Colon (tissue), 2 donors: ENCODE data around the gene ADGRE3.

Experiments
- FAIRE-seq: peaks from 2 replicates; lab custom pipeline; 2012; peaks lifted over from hg19 to GRCh38; lab: Jason Lieb, UNC
- donor health status: control.
- donor health status: control.

The ADGRE3 gene, protein sequence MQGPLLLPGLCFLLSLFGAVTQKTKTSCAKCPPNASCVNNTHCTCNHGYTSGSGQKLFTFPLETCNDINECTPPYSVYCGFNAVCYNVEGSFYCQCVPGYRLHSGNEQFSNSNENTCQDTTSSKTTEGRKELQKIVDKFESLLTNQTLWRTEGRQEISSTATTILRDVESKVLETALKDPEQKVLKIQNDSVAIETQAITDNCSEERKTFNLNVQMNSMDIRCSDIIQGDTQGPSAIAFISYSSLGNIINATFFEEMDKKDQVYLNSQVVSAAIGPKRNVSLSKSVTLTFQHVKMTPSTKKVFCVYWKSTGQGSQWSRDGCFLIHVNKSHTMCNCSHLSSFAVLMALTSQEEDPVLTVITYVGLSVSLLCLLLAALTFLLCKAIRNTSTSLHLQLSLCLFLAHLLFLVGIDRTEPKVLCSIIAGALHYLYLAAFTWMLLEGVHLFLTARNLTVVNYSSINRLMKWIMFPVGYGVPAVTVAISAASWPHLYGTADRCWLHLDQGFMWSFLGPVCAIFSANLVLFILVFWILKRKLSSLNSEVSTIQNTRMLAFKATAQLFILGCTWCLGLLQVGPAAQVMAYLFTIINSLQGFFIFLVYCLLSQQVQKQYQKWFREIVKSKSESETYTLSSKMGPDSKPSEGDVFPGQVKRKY

DNA sequence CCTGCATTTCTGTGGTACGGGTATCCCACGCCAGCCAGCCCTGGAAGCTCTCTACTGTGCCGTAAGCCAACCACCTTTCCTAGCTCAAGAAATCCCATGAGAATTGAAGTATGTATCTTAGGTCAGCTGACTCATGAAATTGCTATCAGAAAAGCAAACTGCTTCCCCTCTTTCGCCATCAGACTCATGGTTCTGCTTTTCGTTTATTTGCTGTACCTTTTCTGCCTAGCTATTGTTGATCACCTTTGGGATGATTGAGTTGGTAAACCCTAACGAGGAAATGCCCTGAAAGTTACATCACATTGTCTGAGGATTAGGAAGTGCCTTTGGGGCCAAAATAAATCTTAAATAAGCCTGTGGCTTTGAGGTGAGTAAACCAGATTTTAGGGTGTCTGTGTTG, at the start of gene ADGRE3:
ADGRE3 (minus strand) TSS at position 81 of the 400 bp plus-strand sequence; CDS start at position 7, 74 bp downstream.
- FAIRE-seq: no peak

DNA sequence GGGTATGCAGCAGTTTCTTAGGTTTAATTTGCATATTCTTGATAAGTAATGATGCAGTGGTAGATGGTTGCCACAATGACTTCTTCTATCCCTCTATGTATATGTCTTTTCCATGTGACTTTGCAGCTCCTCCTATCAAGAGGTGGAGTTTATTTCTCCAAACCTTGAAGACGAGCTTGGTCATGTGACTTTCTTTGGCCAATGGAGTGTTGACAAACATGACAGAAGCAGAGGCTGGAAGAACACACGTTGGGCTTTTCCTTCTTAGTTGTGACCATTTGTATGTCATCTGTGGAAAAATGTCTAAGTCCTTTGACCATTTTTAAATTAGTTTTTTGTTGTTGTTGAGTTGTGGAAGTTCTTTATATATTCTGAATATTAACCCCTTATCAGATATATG, 47.5 kb upstream of the ADGRE3 start:
- FAIRE-seq: no peak

DNA sequence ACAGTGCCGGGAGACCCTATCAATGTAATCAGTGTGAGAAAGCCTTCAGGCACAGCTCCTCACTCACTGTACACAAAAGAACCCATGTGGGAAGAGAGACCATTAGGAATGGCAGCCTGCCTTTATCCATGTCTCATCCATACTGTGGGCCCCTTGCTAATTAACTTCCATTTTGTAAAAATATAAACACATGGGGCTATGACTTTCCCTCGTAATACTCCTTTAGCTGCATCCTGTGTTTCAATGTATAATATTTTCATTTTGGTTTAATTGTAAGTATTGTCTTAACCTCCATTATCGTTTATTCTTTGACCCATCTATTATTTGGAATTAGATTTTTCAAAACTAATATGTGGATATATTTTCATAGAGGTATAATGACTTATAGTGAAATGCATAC, 44.5 kb upstream of the ADGRE3 start:
- no peak for FAIRE-seq

DNA sequence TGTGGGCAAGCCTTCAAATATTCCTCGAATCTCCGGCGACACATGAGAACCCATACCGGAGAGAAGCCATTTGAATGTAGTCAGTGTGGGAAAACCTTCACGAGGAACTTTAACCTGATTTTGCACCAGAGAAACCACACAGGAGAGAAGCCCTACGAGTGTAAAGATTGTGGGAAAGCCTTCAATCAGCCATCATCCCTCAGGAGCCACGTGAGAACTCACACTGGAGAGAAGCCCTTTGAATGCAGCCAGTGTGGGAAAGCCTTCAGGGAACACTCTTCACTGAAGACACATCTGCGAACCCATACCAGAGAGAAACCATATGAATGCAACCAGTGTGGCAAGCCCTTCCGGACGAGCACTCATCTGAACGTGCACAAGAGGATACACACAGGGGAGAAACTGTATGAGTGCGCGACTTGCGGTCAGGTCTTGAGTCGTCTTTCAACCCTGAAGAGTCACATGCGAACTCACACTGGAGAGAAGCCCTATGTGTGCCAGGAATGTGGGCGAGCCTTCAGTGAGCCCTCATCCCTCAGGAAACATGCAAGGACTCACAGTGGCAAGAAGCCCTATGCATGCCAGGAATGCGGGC, 44.0 kb upstream of the ADGRE3 start:
- no peak for FAIRE-seq

DNA sequence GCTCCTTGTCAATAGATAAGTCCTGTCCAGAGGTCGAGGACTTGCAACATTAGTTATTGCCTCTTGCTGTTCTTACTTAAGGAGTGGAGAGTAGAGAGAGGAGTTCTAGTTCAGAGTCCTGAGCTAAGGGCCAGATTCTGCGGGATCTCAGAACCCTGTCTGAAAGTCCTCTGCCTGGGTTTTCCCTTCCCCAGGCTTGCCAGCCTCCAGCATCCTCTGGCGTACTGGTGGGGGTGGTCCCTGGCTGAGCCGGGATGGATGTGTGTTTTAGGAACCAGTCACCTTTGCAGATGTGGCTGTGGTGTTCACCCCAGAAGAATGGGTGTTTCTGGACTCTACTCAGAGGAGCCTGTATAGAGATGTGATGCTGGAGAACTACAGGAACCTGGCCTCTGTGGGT, 41.2 kb upstream of the ADGRE3 start:
- FAIRE-seq: no peak

DNA sequence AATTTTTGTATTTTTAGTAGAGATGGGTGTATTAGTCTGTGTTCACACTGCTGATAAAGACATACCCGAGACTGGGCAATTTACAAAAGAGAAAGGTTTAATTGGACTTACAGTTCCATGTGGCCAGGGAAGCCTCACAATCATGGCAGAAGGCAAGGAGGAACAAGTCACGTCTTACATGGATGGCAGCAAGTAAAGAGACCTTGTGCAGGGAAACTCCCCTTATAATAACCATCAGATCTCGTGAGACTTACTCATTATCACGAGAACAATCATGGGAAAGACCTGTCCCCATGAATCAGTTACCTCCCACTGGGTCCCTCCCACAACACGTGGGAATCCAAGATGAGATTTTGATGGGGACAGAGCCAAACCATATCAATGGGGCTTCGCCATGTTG, 29.8 kb upstream of the ADGRE3 start:
- no peak for FAIRE-seq

DNA sequence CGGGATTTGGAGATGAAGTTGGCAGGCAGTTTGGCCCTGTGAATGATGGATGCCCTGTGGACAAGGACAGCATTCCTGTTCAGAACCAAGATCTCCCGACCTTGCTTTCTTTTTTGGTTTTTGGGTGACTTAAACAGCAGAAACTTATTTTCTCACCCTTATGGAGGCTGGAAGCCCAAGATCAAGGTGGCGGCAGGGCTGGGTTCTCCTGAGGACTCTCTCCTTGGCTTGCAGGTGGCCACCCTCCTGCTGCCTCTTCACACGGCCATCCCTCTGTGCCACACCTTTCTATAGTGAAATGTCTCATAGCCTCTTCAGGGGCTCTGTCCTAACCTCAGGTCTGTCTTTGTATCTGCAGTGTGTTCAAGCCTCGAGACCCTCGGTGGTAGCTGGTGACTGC, 29.2 kb upstream of the ADGRE3 start:
- FAIRE-seq: no peak

DNA sequence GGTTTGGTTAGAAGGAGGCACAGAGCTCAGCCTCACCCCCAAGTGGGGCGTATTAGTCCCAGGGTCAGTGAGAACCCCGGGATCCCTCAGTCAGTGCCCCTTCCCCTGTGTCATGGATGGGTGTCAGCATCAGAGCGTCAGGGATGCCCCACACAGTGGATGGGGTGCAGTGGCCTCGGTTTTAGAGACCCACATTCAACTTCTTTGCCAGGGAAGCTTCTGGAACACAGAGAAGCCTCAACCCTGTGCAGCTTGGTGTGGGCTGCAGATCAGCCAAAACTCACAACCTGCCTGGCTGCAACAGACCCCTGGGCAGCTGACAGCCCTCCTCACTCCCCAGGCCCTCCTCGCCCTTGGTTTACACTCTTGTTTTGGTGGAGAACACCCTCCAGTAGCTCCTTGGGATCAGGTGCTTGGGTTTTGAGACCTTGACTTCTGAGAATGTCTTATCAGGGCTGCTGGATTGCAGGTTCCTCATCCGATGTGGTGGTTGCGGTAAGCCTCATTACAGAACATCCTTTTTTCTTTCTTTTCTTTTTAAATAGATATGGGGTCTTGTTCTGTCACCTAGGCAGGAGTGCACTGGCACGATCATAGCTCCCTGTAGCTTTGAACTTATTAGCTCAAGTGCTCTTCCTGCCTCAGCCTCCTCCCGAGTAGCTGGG, 26.2 kb upstream of the ADGRE3 start:
- FAIRE-seq: no peak

DNA sequence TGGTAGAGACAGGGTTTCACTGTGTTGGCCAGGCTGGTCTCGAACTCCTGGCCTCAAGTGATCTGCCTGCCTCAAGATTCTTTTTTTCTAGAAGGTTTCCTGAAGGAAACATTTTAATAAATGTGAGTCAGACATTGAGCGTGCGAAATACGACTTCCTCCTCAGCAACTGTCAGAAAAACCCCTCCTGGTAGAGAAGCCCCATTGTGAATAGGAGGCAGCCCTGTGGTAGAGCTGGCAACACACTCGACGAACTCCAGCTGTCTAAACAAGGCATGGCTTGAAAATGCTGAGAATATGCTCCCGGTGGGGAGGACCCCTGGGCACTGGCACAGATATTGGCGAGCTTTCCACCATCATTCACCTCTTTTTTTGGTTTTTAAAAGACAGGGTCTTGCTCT, 25.0 kb upstream of the ADGRE3 start:
- no peak for FAIRE-seq

DNA sequence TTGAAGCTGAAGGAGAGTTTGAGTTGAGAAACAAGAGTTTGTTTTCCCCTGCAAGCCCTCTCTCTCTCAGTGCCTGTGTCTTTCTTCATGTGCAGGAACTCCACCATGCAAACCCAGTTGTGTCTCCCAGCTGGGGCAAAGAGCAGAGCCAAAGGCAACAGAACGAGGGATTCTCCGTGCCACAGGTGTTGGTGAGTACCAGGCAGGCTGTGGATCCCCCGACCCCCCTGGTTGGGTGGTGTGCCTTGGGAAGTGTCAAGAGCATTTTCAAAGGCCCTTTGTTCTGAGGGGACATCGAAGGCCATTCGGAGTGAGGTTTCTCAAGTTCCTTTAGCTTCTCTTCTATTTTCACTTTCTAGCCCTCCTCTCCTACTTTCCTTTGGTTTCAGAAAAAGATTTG, 20.8 kb upstream of the ADGRE3 start:
- no peak for FAIRE-seq

DNA sequence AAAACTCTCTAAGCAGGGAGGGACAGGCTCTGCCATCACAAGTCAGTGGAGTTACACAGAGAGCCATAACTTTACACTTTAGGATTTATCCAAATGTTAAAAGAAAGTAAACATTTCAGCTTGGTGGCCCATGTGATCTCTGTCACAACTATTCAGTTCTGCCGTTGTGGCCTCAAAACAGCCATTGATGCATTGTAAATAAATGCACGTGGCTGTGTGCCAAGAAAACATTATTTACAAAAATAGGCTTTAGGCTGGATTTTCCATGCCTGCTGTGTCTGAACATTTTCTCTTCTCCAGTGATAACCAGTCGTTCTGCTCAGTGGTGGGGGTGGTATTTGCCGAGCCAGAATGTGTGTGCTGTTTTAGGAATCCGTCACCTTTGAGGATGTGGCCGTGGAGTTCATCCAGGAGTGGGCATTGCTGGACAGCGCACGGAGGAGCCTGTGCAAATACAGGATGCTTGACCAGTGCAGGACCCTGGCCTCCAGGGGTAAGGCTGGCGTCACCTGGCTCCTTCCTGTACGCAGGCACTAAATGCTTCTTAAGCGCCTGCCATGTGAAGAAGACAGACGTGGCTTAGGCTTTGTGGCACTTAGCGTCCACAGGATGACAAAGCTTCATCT, 20.1 kb upstream of the ADGRE3 start:
- no peak for FAIRE-seq

DNA sequence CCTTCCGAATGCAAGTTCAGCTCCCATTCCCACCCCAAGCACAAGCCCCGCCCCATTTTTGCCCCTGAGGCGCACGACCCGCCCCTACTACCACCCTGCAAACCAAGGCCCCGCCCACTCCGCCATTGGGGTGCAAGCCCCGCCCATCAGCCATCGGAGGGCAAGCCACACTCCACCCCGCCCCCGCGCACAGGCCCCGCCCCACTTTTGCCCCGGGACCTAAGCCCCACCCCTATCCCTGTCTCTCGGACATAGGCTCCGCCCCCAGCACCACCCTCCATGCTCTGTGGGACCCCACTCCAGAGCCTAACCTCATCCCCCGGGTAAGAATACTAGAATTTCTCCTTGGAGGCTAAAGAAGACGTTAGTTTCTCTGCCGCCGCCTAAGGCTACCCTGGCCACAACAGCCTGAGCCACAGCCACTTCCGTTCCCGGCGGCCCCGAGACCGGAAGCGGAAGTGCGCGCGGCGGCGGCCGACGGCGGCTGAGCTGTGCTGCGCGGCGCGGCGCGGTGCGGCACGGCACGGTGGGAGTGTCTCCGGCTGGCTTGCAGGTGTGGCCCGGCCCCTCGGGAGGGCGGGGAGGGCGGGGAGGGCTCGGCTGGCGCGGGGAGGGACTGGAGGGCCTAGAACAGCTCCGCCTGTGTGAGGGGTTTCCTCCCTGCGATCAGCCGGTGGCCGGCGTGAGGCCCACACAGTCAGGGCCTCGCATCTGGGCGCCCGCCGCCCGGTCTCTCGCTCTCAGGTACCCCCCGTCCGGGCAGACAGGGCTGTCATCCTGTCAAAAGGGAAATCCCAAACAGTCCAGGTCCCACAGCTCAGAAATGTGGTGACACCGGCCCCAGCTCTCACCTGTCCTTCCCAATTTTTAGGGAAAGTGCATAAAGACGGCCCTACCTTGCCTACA, 15.2 kb upstream of the ADGRE3 start, which contains the start of gene ZNF333:
ZNF333 (plus strand) TSS at position 451 of the 906 bp plus-strand sequence. CDS start 3,444 bp downstream, outside the sequence.
- no peak for FAIRE-seq

DNA sequence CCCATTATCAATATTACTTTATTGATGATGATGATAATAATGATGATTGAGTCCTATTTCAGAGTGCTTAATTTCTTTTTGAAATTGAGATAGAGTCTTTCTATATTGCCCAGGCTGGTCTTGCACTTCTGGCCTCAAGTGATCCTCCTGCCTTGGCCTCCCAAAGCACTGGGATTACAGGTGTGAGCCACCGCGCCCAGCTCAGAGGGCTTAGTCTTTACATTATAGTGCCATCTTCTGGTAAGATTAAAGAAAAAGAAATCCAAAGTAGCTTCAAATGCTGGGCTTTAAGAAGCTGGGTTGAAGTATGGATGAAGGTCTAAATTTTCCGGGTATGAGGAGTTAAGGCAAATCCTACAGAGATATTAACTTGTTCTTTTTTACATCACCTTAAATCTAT, 11.8 kb upstream of the ADGRE3 start:
- no peak for FAIRE-seq

DNA sequence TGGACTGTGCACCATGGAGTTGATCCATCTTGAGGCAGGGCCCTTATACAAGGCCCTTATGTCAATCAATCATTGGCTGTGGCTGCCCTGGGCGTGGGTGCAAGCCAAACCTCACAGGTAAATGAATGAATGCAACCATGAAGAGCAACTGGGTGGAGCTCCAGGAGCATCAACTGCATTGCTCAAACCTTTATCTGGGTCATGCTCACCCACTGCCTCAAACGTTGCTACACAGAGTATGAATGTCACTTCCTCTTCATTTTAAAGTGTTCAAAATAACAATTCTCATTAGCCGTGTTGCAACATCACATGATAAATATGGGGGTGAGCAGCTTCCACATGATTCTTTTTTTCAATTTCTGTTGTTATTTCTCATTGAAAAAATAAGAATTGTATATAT, 8.8 kb upstream of the ADGRE3 start:
- no peak for FAIRE-seq

DNA sequence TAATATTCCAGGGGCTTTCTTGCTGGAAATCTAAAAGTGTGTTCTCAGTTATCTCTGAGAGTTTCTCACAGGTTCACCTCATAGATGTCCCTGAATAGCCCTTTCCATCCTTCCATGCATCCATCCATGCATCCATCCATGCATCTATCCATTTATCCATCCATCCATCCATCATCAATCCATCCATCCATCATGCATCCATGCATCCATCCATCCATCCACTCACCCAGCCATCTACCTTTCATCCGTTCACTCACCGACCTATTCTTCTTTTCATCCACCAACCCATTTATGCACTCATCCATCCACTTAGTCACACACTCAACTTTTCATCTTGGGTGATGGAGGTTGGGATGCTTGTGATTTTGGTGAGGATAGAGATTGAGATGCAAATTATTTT, 7.4 kb upstream of the ADGRE3 start:
- FAIRE-seq: no peak

DNA sequence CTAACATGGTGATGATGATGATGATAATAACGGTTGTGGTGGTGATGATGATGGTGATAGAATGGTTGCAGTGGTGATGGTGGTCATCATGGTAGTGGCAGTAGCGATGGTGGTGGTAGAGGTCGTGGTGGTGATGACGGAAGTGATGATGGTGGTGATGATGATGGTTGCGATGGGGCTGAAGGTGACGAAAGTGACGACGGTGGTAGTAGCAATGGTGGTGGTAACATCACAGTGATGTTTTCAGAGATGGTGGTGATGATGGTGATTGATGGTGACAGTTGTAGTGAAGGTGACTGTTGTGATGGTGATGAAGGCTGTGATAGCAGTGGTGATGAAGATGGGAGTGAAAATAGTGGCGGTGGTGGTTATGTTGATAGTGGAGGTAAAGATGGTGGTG, 3.6 kb upstream of the ADGRE3 start:
- FAIRE-seq: no peak

DNA sequence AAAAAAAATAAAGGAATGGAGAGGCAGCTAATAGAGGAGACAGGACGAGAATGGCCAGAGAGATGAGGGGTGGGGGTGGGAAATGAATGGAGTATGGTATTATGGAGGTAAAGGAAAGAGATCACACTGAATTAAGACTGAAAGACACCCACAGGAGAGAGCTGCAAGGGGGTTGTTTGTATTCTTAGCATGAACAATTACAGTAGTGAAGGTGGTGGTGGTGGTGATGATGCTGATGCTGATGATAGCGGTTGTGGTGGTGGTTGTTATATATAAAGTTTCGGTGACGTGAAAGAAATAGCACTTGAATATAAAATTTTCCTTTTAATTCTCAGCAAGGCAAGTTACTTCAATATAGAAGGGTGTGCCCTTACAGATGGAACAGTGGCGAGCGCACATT, 2.8 kb upstream of the ADGRE3 start:
- FAIRE-seq: no peak

DNA sequence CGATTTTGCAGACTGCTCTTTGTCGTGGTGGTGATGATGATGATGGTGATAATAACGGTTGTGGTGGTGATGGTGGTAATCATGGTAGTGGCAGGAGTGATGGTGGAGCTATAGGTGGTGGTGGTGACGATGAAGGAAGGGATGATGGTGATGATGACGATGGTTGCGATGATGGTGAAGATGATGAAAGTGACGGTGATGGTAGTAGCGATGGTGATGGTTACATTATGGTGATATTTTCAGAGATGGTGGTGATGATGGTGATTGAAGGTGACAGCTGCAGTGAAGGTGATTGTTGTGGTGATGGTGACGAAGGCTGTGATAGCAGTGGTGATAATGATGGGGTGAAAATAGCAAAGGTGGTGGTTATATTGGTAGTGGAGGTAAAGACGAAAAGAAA, 2.1 kb upstream of the ADGRE3 start:
- no peak for FAIRE-seq

DNA sequence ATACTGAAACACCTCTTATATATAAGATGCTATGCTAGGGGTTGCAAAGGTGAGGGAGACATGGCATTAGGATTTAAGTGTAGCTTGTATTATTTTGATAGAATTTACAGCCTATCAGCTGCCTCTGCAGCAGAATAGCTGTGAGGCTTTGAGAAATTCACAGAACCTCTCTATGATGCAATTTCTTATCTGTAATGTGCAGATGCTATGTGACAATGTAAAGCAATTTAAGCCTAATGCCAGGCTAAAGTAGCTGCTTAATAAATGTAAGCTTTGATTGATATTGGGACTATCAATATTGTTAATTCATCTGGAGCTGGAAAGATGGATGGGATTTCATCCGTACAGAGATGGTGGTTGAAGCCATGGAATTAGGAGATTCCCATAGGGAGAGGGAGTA, 1.6 kb downstream of the ADGRE3 start:
- no peak for FAIRE-seq

DNA sequence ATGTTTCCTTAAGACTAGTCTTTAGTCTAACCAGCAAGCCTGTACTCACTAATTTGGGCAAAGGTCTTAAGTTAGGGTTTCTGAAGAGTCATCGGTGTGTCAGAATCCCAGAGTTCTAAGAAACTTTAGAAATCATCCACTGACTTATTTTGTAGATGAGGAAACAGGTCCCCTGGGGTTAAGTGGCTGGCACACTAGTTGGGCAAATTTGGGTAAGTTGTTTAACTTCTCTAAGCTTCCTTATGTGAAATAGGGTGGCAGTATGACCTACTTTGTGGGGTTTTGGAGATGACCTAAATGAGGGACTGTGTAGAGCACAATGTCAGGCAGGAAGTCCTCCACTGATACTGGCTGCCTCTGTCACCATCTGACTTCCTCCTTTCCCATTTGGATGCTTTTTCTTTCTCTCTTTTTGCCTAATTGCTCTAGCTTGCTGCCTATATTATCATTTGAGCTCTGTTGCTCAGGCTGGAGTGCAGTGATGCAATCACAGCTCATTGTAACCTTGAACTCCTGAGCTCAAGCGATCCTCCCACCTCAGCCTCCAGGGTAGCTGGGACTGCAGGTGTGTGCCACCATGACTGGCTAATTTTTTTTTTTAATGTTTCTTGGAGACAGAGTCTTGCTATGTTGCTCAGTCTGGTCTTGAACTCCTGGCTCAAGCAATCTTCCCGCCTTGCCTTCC, 2.3 kb downstream of the ADGRE3 start:
- FAIRE-seq: no peak

DNA sequence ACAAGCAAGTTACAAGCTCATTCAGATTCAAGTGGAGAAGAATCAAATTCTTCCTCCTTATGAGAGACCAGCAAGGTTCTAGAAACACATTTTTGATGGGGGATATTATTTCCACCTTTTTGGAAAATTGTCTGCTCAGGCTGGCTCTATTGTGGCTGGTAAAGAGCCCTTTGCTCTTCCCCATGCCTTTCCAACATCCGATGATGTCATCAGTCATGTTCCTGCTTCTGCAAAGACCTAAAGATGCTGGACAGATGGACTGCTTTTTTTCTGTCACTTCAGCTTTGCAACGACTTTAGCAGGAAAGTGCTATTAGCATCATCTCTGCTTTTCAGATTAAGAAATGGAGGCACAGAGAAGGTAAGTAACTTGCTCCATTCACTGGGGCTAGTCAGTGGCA, 4.2 kb downstream of the ADGRE3 start:
- no peak for FAIRE-seq
